Skin of body (tissue), 2 donors: ENCODE measurements around the gene RPL13. TPM values are rescaled to one million over a fixed set of nuclear protein-coding genes. Genes with fewer than 3 reads are reported as not detected.

ENCODE experiments used
- DNase-seq: peaks from one replicate; lab custom pipeline; 2025; lab: John Stamatoyannopoulos, UW
- total RNA-seq: library from RNA; depleted of rRNA; stranded (reverse); fragments of >200 nt; gene quantifications from one replicate; pipeline ENCODE4 v1.2.3, GENCODE V29; 2014

RPL13 gene
- total RNA-seq, 1 donor from 2014 or later = 2,621 TPM

DNA sequence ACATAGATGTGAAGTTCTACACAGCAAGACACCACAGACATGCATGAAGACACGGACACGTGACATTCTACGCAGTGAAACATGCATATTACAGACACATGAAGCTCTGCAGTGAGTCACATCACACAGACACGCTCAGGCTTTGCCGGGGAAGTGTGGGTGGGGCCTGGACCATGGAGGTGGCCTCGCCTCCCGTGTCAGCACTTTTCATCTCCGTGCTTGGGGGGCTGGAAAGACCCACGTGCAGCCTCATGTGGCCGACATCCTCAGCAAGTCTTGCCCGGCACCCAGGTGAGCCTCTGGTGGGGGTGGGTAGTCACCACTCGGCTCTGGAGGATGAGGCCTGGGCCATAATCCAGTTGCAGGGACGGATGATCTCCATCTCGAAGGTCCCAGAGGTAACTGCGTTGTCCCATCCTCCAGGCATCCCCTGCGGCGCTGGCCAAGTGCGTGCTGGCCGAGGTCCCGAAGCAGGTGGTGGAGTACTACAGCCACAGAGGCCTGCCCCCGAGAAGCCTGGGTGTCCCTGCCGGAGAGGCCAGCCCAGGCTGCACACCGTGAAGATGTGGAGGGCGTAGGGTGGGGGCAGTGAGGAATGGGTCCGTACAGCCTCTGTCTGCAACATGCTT, 35.7 kb downstream of the RPL13 start:
- no peak for DNase-seq

DNA sequence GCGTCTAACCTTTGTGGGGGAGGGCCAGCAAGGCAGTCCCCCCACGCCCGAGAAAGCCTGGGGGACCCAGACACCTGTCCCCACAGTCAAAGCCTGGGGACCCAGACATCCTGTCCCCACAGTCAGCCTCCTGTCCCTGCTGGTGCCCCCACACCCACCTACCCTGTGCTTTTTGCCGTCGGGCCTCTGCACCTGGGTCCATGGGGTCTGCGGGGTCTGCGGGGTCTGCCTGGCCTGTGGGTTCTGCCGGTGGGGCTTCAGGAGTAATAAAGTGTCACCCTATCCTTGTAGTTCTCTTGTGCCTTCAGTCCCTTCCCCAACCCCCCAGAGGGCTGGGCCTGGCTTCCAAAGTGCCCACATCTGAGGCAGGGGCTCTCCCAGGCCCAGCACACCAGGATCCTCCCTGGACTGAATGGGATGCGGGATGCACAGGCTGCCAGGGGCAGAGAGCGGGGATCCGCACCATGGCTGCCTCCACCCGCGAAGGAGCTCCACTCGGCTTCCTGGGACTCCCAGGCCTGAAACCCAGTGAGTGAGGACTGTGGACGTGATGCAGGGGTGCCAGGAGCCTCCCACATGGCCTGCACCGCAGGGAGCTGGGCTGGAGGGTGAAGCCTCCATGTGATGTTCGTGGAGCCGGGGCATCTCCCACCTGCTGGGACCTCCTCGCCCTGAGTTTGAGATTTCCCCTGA, 36.6 kb downstream of the RPL13 start:
- DNase-seq = no peak

DNA sequence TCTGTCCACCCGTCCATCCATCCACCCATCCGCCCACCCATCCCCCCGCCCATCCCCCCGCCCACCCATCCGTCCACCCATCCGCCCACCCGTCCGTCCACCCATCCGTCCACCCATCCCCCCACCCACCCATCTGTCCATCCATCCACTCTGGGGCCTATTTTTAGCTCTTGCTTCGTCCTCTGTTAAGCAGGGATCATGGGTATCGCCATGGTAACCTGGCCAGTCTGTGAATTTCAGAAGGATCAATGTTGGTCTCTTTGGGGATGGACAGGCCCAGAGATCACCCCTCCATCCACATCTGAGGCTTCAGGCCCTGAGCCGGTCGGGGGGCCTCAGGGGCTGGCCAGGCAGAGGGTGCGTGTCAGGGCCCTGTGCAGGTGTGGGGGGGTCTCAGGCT, 37.7 kb downstream of the RPL13 start:
- DNase-seq = no peak

DNA sequence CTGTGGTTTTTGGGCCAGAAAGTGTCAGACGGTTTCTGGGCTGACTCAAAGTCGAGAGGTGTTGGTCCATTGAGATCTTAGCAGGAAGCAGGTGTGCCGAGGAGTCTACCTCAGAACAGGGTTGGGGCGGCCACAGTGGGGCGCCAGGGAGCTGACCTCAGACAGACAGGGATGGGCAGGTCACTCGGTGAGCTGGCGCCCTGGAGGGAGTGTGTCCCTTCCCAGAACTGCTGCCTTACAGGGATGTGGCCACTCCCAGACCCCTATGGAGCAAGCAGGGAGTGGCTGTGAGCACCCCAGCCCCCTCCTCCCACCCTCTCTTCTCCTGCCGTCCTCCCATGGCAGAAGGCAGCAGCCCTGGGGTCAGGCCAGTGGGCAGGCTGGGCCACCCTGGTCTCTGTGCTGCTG, 39.0 kb downstream of the RPL13 start:
- no peak for DNase-seq

DNA sequence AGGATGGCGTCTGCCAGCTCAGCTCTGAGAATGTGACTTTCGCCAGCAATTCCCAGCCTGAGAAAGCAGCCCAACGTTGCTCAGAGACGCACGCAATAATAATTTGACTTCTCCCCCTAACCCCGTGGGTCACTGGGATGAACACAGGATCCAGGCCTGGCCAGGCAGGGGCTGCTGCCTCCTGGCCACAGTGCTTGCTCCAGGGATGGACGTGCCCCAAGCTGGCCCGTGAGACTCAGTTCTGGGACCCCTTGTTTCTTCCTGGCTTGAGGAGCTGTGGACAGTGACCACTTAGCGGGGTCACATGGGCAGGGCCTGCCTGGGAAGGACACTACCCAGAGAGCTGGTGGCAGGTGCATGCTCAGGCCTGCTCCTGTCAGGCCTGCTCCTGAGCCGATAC, 39.4 kb downstream of the RPL13 start:
- no peak for DNase-seq

DNA sequence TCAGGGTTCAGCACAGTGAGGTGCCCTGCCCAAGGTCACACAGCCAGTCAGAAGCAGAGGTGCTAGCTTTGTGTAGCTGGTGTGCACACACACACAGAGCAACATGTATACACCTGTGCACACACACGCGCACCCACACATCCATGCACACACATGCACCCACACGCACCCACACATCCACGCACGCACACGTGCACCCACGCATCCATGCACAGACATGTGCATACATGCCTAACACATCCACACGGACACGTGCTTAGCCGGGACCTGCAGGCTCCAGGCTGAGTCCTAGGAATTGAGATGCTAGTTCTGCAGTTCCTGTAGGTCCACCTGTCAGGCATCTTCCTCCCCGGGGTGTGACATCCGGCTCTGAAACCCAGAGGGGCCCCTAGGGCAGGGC, 39.9 kb downstream of the RPL13 start:
- DNase-seq = no peak

DNA sequence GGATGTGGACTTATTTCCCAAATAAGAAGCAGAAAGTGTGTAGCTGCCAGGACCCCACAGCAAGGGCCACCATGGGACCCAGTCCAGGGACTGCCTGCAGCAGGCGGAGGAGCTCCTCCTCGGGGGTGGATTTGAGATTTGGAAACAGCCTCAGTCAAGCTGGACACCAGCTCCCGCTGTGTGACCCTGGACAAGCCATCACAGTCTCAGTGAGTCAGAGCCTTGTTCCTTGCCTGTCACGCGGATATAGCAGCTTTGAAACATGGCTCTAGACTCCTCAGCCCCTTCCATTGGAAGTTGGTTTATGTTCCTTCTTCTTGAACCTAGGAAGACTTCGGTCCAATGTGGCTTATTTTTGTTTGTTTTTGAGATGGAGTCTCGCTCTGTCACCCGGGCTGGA, 40.5 kb downstream of the RPL13 start:
- DNase-seq = no peak

DNA sequence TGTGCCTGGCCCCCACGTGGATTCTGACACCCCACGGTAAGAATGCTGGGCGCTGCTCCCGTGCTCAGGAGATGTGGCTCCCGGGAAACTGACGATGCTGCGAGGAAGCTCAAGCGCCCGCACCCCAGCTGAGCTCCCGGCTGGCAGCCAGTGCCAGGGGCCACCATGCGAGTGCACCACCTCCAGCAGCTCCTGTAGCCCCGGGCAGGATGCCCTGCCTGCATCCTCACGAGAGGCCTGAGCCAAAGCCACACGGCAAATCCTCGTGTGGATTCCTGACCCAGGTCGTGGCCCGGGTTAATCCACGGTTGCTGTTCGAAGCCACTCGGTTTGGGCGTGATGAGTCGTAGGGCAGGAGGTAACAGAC, 41.4 kb downstream of the RPL13 start:
- no peak for DNase-seq

DNA sequence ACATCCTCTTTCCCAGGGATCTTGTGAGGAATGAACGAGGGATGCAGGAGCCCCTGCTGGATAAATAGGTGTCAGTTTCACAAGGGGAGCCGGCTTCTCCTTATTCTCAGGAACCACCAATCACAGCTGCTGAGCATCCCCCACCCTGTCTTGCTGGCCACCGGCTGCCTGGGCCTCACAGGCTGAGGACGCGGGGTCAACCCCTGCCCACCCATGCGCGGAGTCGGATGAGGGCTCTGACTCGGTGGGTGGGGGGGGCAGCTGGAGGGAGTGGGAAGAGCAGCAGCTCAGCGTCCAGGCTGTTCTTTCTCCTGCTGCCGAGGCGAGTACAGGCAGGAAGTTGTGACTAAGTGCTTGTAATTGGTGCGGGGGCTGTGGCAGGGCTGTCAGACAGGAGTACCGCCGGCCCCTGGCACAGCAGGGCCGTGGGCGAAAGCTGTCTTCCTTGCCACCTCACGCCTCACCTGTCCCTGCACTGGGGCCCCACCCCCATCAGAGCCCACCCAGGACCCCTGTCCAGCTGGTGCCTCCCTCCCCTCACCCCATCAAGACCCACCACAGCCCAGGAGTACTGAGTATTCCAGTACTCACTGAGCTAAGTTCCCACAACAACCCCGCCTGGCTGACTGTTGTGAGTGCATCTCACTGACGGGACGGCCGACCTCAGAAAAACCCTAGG, 41.9 kb downstream of the RPL13 start:
- no peak for DNase-seq

DNA sequence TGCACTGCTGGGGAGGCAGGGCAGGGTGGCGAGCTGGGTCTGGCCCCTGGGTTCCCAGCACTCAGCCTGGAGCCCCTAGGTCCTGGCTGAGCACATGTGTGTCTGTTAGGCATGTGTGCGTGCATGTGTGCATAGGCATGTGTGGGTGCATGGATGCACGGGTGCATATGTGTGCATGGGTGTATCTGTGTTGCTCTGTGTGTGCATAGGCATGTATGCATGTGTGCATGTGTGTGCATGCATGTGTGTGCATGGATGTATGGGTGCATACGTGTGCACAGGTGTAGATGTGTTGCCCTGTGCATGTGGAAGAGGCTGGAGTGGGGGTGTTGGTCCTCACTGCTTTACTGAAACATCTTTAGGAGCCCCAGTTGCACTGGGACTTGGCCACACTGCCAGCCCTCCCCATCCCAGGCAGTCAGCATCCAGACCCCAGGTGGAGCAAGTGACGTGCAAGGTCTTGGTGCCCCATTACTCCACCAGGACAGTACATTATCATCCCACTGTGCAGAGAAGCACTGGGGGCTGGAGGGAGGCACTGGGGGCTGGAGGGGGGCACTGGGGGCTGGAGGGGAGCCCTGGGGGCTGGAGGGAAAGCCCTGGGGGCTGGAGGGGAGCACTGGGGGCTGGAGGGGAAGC, 42.6 kb downstream of the RPL13 start:
- DNase-seq = no peak

DNA sequence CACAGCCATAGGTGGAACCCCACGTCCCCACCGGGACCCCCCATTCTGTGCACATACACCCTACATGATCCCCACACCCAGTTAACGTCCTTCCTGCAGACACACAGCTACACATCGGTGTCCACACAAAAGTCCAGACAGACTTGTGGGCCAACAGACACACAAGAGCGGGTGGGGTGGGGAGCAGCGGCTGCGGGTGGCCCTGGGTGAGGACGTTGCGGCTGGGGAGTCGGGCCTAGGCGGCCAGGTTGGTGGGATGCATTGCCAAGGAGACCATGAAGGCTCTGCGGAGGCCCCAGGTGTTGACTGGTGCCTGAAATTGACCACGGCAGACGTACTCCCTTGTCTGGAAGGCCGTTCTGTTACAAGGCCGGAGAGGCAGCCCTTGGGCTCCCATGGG, 44.3 kb downstream of the RPL13 start:
- no peak for DNase-seq

DNA sequence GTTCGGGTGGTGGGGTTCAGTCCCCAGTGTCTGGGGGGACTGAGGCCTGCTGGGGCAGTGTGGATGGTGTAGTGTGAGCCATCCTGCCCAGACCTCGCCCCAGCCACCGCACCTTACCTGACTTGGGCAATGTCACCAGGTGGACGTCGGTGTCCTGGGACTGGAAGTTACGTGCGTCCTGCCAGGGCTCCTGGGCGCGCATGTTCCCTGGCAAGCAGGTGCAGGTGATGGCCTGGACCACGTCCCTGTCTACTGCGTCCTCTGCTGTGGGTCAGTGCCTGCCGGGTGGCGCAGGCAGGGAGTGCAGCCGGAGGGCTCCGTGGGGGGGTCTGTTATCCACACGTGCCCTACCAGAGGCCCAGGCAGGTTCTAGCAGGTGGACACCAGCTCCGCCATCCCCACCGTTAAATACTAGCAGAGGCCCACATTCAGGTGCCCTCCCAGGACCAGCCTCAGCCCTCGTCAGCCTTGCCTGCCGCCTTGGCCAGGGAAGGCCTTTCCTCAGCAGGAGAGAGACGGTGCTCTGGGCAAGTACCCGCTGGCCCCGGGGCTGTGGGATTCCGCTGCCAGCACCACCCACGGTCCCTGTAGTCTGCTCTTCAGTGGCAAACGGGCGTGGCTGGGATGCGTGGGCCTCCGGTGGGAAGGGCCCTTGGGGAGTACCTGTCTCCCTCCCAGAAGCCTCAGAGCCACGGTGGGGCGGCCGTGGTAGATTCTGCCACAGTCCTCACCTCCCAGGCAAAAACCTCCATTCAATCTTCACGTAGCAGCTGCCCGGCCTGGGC, 44.9 kb downstream of the RPL13 start:
- DNase-seq = no peak

DNA sequence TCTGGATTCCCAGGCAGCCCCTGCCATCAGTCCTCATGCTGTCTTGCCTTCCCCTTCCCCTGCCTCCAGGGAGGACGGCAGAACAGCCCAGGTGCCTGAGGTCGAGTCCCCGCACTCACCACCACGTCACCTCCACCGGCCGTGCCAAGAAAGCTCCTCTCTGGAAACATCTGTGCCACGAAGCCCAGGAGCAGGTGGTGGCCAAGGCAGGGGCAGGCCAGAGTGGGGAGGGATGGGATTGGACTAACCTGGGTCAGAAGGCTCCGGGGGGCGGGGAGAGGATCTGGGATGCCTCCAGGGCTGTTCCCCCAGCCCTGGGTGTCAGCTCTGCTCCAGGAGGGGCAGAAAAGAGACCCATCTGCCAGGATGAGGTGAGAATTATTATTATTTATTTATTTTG, 45.5 kb downstream of the RPL13 start:
- DNase-seq = no peak

DNA sequence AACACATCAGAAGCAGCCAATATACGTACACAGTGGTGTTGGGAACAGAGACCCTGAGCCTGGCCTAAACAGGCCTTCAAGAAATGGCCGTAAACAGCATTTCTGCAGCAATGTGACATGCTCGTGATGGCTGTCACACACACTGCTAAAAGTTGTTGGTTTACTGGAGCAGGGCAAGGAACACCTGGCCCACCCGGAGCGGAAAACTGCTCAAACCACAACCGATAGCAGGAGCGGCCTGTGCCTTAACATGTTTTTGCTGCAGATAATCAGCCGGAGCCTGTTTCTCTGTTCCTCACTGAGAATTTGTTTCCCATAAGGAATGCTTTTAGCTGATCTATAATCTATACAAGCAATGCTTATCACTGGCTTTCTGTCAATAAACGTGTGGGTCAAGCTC, 47.0 kb downstream of the RPL13 start:
- no peak for DNase-seq

DNA sequence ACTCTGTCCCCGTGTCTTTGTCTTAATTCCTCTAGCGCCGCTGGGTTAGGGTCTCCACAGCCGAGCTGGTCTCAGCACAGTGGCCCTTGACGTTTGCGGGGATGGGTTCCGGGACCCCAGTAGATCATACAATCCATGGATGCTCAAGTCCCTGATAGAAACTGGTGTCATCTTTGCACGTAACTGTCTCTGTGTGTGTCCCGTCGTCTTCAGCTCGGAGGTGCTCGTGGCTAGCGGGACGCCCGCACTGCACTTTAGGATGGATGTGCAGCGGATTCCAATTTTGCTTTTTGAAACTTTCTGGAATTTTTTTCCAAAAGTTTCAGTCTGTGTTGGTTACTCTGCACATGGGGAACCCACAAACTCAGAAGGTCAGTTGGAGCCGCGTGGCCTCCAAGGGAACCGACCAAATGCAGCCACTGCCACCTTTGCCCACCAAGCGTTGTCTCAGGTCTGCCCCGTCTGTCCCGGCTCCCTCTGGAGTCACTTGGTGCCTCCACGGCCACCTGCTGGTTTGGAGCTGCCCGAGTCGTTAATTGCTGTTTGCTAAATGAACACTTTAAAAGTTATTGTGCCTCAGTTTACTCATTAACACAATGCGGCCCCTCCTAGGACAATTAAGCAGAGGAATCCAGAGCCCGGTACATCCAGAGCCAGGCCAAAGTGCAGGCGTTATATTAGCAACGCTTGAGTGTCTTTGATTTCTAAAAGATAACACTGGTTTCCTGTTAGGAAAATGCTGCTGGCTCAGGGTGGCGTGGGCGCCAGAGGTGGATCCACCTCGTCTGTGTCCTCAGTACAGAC, 47.7 kb downstream of the RPL13 start:
- no peak for DNase-seq

DNA sequence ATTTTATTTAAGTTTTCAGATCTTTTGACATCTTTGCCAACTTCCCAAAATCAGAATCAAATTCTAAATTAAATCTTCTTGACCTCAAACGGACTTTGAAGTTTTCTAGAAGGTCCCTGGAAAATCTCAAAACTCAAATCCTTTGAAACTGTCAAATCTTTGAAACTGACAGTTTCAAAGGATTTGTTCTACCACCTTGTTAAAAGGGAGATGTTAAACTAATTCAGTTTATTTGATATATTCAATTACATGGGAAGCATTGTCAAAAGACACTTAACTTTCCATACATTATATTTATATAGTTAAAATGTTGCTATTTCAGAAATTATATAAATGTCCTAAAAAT, 49.6 kb downstream of the RPL13 start:
- no peak for DNase-seq

DNA sequence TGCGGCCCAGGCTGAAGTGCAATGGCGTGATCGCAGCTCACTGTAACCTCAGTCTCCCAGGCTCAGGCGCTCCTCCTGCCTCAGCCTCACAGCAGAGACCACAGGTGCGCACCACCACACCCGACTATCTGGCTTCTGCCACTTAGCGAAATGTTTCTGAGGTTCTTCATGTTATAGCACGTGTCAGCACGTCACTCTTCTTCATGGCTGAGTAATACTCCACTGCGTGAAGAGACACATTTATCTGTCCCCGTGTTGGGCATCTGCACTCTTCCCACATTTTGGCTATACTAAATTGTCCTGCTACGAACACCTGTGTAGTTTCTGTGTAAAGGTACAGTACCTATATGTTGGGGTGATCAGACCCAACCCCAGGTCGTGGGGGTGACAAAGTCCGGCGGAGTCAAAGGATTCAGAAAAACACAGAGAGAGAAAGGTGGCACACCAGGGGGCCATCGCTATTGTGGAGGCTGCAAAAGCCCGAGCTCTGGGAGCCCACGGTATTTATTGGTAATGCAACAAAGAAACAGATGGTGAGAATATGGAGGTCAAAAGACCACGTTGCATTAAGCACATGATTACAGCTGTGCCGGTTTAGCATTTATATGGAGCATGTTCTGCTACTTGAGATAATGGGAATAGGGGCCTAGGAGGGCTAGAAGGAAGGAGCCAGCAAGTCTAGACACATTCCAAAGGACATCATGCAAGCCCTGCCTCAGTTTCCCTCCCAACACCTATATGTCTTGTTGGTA, 52.1 kb downstream of the RPL13 start:
- no peak for DNase-seq

DNA sequence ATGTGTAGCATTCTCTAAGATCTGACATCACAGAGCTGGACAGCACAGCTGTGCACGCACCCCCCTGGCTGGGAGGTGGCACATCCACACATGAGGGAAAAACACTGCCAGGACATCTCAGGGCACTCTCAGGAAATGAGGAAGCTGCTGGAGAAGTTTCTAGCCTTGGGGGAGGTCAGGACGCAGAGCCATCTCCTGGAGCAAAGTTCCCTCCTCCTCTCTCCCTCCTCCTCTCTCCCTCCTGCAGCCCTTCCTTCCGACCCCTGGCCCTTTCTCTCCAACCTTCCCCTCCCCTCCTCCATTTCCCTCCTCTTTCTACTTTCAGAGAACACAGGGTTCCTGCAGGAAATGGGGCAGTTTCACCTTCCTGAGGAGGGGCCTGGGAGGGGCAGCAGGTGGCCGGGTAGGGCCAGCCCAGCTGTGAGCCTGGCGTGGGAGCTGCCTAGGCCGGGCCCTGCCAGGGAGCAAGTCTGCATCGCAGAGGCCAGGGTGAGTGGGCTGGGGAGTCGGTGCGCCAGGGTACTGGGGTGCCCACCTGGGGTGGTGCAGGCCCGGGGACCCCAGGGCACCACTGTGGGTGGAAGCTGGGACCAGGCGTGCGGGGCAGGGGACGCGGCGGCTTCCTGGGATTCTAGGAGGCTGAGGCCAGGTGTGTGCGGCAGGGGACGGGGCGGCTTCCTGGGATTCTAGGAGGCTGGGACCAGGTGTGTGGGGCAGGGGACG, 52.9 kb downstream of the RPL13 start, which contains the start of gene DPEP1:
Gene DPEP1 (plus strand): TSS at position 412 of the 723 bp plus-strand sequence. CDS start 16,769 bp downstream, outside the sequence.
- DNase-seq = no peak

DNA sequence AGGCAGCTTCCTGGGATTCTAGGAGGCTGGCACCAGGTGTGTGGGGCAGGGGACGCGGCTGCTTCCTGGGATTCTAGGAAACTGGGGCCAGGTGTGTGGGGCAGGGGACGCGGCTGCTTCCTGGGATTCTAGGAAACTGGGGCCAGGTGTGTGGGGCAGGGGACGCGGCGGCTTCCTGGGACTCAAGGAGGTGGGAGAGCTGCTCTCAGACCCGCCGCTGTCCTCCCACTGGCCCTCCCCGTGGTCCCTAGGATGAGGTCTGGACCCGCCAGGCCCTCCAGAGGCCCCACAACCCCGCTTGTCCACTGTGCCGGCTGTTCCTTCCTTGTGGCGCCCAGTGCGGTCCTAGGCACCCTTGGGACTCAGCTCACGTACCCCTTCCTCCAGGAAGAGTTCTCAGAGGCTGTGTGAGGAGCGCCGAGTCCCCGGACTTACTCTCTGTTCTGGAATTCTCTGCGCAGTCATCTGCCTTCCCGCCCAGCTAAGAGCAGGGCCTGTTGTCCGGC, 53.5 kb downstream of the RPL13 start:
- no peak for DNase-seq
